DOHH2 (cell line): ENCODE results near the gene IL6.

ENCODE experiments used
- H3F3A ChIP-seq: fragments of 200-600 bp; sonication (generic), shearing (Covaris generic); 2 replicates; pipeline ENCODE4 v1.6.0; 2016; ENCODE audit warnings: antibody characterized with exemption, mild to moderate bottlenecking; ENCODE audit not compliant: control insufficient read depth, insufficient read depth
- H3K27ac ChIP-seq: fragments of 200-600 bp; sonication (generic); 2 replicates; pipeline ENCODE4 v1.5.1; 2014; ENCODE audit warnings: low read depth, mild to moderate bottlenecking, low read length, moderate library complexity
- H3K27me3 ChIP-seq: fragments of 200-600 bp; sonication (generic); 2 replicates; pipeline ENCODE4 v1.6.1; 2014; ENCODE audit warnings: mild to moderate bottlenecking, low read length, mixed read lengths; ENCODE audit not compliant: control insufficient read depth
- H3K36me3 ChIP-seq: fragments of 200-600 bp; sonication (generic); 2 replicates; pipeline ENCODE4 v1.6.1; 2014; ENCODE audit warnings: mild to moderate bottlenecking, low read length, moderate library complexity, mixed read lengths; ENCODE audit not compliant: control insufficient read depth
- H3K4me1 ChIP-seq: fragments of 200-600 bp; sonication (generic); 2 replicates; pipeline ENCODE4 v1.6.1; 2014; ENCODE audit warnings: mild to moderate bottlenecking, low read length, mixed read lengths; ENCODE audit not compliant: control insufficient read depth
- H3K4me2 ChIP-seq: fragments of 200-600 bp; sonication (generic); 2 replicates; pipeline ENCODE4 v1.6.0; 2014; ENCODE audit warnings: mild to moderate bottlenecking, low read length, moderate library complexity
- H3K4me3 ChIP-seq: fragments of 200-600 bp; sonication (generic); 2 replicates; pipeline ENCODE4 v1.5.1; 2014; ENCODE audit warnings: mild to moderate bottlenecking, low read length, mixed read lengths
- H3K79me2 ChIP-seq: fragments of 200-600 bp; sonication (generic); 2 replicates; pipeline ENCODE4 v1.6.1; 2014; ENCODE audit warnings: mild to moderate bottlenecking, low read length, mixed read lengths; ENCODE audit not compliant: control insufficient read depth
- H3K9me2 ChIP-seq: fragments of 200-600 bp; sonication (generic); replicated peaks from 2 replicates; pipeline ENCODE4 v1.6.1; 2014; ENCODE audit warnings: mild to moderate bottlenecking, low read length, mixed read lengths; ENCODE audit not compliant: control insufficient read depth
- H3K9me3 ChIP-seq: fragments of 200-600 bp; sonication (generic); 2 replicates; pipeline ENCODE4 v1.6.1; 2014; ENCODE audit warnings: antibody characterized with exemption, low read length, mixed read lengths; ENCODE audit not compliant: control insufficient read depth, insufficient read depth
- H4K20me1 ChIP-seq: fragments of 200-600 bp; sonication (generic); 2 replicates; pipeline ENCODE4 v1.6.0; 2014; ENCODE audit warnings: low read depth, mild to moderate bottlenecking, antibody characterized with exemption, low read length, moderate library complexity; ENCODE audit not compliant: control insufficient read depth, insufficient read depth
- EZH2phosphoT487 ChIP-seq: fragments of 200-600 bp; sonication (generic); IDR thresholded peaks from 2 replicates; pipeline ENCODE4 v1.6.1; 2017; ENCODE audit warnings: borderline replicate concordance, mild to moderate bottlenecking, antibody characterized with exemption, low read length, moderate library complexity, mixed read lengths
- TF ChIP-seq, protein P1 (sequence below): fragments of 200-600 bp; sonication (generic); IDR thresholded peaks from one replicate; pipeline ENCODE4 v1.5.1; 2014; ENCODE audit warnings: antibody characterized with exemption, mild to moderate bottlenecking, low read depth, low read length; ENCODE audit not compliant: poor library complexity, severe bottlenecking

The IL6 gene

DNA sequence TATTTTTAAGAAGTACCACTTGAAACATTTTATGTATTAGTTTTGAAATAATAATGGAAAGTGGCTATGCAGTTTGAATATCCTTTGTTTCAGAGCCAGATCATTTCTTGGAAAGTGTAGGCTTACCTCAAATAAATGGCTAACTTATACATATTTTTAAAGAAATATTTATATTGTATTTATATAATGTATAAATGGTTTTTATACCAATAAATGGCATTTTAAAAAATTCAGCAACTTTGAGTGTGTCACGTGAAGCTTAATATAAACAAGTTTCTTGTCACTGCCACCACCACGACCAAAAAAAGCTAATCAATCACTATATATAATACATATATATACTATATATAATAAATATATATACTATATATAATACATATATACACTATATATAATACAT, 4.8 kb downstream of the IL6 start:
- Histone ChIP-seq H3F3A (no peaks in the 10 kb centered on the region), H3K4me1 (peaks cover 7% of the 10 kb centered on the region), H3K27me3 (peaks cover 52% of the 10 kb centered on the region), H3K79me2 (no peaks in the 10 kb centered on the region), H3K4me3 (no peak overlapping the region), H3K36me3 (no peaks in the 10 kb centered on the region), H3K9me2 (no peaks in the 10 kb centered on the region), H3K9me3 (no peaks in the 10 kb centered on the region), H3K4me2 (no peak overlapping the region), H3K27ac (no peak overlapping the region), H4K20me1 (no peaks in the 10 kb centered on the region)
- TF ChIP-seq, protein P1, sequence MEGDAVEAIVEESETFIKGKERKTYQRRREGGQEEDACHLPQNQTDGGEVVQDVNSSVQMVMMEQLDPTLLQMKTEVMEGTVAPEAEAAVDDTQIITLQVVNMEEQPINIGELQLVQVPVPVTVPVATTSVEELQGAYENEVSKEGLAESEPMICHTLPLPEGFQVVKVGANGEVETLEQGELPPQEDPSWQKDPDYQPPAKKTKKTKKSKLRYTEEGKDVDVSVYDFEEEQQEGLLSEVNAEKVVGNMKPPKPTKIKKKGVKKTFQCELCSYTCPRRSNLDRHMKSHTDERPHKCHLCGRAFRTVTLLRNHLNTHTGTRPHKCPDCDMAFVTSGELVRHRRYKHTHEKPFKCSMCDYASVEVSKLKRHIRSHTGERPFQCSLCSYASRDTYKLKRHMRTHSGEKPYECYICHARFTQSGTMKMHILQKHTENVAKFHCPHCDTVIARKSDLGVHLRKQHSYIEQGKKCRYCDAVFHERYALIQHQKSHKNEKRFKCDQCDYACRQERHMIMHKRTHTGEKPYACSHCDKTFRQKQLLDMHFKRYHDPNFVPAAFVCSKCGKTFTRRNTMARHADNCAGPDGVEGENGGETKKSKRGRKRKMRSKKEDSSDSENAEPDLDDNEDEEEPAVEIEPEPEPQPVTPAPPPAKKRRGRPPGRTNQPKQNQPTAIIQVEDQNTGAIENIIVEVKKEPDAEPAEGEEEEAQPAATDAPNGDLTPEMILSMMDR = no peak
- no peak for TF ChIP-seq EZH2phosphoT487

DNA sequence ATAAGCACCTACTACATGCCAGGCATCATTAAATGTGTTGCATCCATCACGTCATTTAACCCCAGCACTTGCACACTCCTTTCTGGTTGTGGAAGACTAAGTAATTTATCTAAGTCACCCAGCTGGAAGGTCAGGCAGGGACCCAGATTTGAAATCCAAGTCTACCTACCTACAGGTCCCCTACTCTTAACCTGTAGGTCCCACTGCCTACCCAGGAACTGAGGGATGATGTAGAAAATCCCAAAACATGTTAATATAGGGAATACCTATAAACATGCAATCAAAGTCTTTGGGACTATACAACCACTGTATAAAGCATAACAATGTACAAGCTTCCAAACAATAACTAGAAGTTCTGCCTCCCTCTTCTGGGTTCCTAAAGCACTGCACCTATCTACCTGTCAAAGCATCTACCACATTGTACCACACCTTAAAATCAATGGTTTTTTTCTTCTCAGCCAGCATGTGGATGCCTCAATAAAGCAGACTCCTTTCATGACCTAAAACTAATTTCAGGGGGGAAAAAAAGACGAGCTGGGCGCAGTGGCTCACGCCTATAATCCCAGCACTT, 5.6 kb downstream of the IL6 start:
- Histone ChIP-seq H3K4me3 (no peak overlapping the region), H3K27me3 (peaks cover 50% of the 10 kb centered on the region), H3K9me2 (no peaks in the 10 kb centered on the region), H3K9me3 (no peaks in the 10 kb centered on the region), H3K4me1 (no peaks in the 10 kb centered on the region), H3K36me3 (no peaks in the 10 kb centered on the region), H3K4me2 (no peak overlapping the region), H3K27ac (no peak overlapping the region), H3K79me2 (no peaks in the 10 kb centered on the region), H3F3A (no peaks in the 10 kb centered on the region), H4K20me1 (no peaks in the 10 kb centered on the region)
- TF ChIP-seq EZH2phosphoT487 = no peak
- TF ChIP-seq, protein P1 = peak; percentile 44

DNA sequence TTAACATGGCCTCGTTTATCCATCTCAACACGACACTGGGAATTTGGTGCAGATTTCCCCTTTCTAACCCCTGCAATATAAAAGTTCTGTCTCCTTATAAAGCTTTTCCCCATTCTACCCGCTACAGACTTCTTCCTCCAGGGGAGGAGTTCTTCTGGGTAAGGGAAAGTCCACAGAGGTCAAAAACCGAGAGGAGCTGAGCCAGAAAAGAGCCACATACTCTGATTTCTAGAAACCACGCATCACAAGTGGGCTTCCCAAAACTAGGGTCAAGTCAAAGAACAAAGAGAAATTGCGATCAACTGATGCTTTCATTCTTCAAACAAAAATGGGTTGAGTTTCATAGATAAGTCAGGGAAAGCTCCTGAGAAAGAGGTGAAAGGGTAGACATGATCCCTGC, 6.8 kb downstream of the IL6 start:
- H3K9me3 ChIP-seq = no peaks in the 10 kb centered on the region
- no peak overlapping the region for H3K4me2 ChIP-seq
- no peaks in the 10 kb centered on the region for H3K36me3 ChIP-seq
- no peak overlapping the region for H3K4me3 ChIP-seq
- no peaks in the 10 kb centered on the region for H3K79me2 ChIP-seq
- no peaks in the 10 kb centered on the region for H3K4me1 ChIP-seq
- no peak overlapping the region for H3K27ac ChIP-seq
- no peak for TF ChIP-seq EZH2phosphoT487
- peaks cover 39% of the 10 kb centered on the region for H3K27me3 ChIP-seq
- no peaks in the 10 kb centered on the region for H3F3A ChIP-seq
- H3K9me2 ChIP-seq = no peaks in the 10 kb centered on the region
- H4K20me1 ChIP-seq = no peaks in the 10 kb centered on the region

DNA sequence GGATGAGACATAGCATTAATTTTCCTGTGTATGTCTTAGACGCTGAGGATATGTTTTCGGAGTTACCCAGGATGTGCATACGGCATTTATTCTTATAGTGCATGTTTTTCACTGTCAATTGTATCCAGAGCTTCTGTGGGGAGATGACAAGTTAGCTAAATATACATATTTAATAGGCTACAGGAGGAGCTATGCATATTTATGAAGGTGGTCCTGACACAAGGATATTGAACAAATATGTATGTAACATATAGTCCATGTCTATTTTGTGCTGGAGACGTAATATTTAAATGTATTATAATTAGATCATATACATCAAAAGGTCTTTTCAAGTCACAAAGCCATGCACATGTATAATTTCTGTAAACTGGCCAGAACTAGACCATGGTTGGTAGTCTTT, 16.0 kb downstream of the IL6 start:
- H3K9me3 ChIP-seq = no peaks in the 10 kb centered on the region
- no peak for TF ChIP-seq EZH2phosphoT487
- TF ChIP-seq, protein P1 = no peak

More for the DNA sequence above, 16.0 kb downstream of the IL6 start:
- H3K36me3 ChIP-seq = no peaks in the 10 kb centered on the region
- no peak overlapping the region for H3K27ac ChIP-seq
- H3F3A ChIP-seq = no peaks in the 10 kb centered on the region
- no peaks in the 10 kb centered on the region for H3K9me2 ChIP-seq
- no peak overlapping the region for H3K4me3 ChIP-seq
- peaks cover 12% of the 10 kb centered on the region for H3K27me3 ChIP-seq
- H4K20me1 ChIP-seq = no peaks in the 10 kb centered on the region
- no peaks in the 10 kb centered on the region for H3K79me2 ChIP-seq
- no peaks in the 10 kb centered on the region for H3K4me1 ChIP-seq
- no peak overlapping the region for H3K4me2 ChIP-seq
